HG03571 (cell line): ENCODE results near the gene MYCN.
"Not testable (repeated sequence)": the region's sequence is repeated elsewhere in the genome, so short reads cannot be mapped to it uniquely, and the experiment has no call there.

ENCODE experiments used
- ATAC-seq: cut with Tn5 transposase; IDR thresholded peaks from one replicate; pipeline ENCODE4 v1.9.1; 2021; ENCODE audit not compliant: unreplicated experiment

The MYCN gene

GRCh38 chr2:15907461-15908324, 32.7 kb upstream of the MYCN start:
- ATAC-seq: no peak

- no peak for ATAC-seq
Measured at GRCh38 chr2:15908371-15908770, 32.0 kb upstream of the MYCN start.

DNA sequence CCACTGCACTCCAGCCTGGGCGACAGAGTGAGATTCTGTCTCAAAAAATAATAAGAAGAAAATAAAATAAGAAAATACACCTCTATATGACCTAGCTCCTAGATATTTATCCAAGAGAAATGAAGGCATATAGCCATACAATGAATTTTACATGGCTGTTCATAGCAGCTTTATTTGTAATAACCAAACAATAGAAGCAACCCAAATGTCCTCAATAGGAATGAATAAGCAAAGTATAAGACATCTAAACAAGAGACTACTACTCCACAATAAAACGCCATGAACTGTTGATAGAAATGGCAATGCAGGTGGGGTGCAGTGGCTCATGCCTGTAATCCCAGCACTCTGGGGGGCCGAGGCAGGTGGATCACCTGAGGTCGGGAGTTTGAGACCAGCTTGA, 31.2 kb upstream of the MYCN start:
- ATAC-seq: no peak

DNA sequence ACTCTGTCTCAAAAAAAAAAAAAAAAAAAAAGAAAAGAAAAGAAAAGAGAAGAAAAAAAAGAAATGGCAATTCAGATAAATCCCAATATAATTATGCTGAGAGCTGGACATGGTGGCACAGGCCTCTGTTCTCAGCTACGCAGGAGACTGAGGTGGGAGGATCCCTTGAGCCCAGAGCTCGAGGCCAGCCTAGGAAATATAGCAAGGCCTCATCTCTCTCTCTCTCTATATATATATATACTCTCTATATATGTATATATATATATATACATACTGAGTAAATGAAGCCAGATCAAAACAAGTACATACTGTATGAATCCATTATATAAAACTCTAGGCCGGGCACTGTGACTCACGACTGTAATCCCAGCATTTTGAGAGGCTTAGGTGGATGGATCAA, 30.6 kb upstream of the MYCN start:
- no peak for ATAC-seq

DNA sequence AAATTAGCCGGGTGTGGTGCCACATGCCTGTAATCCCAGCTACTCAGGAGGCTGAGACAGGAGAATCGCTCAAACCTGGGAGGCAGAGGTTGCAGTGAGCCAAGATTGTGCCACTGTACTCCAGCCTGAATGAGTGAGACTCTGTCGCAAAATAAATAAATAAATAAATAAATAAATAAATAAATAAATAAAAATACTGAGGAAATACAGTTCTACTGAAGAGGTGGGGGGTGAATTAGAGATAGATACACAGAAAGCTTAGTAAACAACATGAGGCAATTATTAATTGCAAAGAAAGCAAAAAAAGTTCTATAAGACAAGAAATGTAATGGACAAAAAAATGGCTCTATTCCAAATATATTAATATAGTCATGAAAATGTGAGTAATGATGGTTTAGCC, 29.1 kb upstream of the MYCN start:
- not testable (repeated sequence) for ATAC-seq

- ATAC-seq: no peak
Measured at GRCh38 chr2:15911686-15912085, 28.7 kb upstream of the MYCN start.

DNA sequence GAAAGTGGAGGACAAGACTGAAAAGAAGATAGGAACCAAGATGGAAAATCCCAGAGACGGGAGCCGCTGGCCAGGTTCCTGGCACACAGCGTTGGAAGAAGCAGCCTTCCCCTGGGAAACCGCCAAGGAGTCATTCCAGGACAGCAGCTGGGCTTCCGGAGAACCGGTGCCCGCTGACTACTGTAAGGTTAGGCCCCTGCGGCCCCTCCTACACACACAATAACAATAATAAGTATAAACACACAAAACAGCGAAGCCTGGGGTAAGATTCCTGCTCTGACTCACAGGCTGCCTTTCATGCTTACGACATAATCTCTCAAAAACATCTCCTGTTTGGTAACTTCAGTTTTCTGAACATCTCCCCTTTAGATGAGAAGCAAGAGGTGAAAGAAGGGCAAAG, 28.1 kb upstream of the MYCN start:
- ATAC-seq: no peak

GRCh38 chr2:15913146-15913545, 27.2 kb upstream of the MYCN start:
- no peak for ATAC-seq

- no peak for ATAC-seq
Measured at GRCh38 chr2:15914596-15915385, 25.6 kb upstream of the MYCN start.

- not testable (repeated sequence) for ATAC-seq
Measured at GRCh38 chr2:15915546-15915945, 24.8 kb upstream of the MYCN start.

- no peak for ATAC-seq
Measured at GRCh38 chr2:15916336-15916735, 24.0 kb upstream of the MYCN start.

GRCh38 chr2:15918761-15919356, 21.5 kb upstream of the MYCN start:
- no peak for ATAC-seq

- ATAC-seq: no peak
Measured at GRCh38 chr2:15919716-15920434, 20.5 kb upstream of the MYCN start.

GRCh38 chr2:15920696-15921095, 19.7 kb upstream of the MYCN start:
- ATAC-seq: no peak

- no peak for ATAC-seq
Measured at GRCh38 chr2:15923597-15923996, 16.8 kb upstream of the MYCN start.

GRCh38 chr2:15925819-15926218, 14.5 kb upstream of the MYCN start:
- no peak for ATAC-seq

DNA sequence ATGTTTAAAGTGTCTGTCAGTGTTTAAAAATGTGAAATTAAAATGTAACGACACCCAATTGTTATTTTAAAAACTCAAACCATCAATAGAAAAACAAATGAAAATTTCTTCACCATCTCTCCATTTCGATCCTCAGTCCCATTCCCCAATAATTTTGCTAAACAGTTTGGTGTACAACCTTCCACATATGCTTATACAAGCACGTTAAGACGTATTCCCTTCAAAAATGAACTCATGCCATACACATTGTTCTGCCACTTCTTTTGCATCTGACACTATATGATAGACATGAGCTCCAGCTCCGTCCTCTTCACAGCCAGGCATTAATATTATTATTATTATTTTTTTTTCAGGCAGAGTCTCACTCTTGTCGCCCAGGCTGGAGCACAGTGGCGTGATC, 14.1 kb upstream of the MYCN start:
- no peak for ATAC-seq

DNA sequence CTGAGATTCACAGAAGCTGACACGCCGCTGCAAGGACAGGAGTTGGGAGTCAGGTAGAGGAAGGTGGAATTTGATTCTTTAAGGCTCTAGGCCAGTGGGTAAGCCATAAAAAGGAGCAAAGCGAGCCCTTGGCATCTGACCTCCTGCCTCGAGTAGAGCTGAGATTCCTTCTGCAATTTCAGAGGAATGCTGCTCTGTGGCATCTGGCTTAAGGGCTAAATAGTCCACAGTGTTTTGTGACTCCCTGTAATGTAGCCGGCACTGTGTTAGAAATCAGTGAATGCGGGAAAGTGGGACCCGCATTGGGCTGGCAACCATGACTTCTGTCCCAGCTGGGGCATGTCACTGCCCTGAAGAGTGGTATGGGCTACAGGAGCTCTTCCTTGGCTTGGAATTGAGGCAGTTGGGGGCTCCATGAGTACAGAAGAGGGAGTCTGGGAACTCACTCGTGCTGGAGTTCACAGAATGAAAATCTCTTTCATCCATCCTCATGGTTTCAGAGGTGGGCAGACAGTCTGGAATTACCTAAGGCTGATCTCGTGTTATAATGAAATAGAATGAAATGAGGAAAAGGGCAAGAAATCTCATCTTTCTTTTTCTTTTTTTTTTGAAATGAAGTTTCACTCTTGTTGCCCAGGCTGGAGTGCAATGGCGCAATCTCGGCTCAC, 12.7 kb upstream of the MYCN start:
- ATAC-seq: no peak

GRCh38 chr2:15929008-15929407, 11.3 kb upstream of the MYCN start:
- not testable (repeated sequence) for ATAC-seq

DNA sequence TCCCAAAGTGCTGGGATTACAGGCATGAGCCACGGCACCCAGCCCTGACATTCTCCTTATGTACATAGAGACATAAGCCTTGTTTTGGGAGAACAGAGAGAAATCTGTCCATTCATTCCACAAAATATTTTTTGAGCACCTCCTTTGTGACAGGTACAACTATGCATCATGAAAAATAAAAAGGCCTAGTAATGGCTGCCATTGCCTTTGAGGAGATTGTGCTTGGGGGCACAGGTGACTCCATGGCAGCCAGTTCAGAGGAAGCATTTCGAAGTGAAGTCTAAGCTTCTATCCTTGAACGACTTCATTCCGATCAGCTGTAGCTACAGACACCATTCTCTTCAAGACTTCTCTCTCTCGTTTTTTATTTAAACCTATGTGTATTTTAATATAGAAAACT, 10.5 kb upstream of the MYCN start:
- ATAC-seq: no peak
